GM12878 (cell line): ENCODE measurements around the gene SMARCB1. TPM values are rescaled to one million over a fixed set of nuclear protein-coding genes. Genes with fewer than 3 reads are reported as not detected.
A peak's percentile ranks its signal among the peaks of the same experiment; 100 is the strongest.

Source experiments
- ATAC-seq: fragments of 200-7000 bp; cut with Tn5 transposase; 3 replicates; pipeline ENCODE4 v1.9.1; 2020; ENCODE audit warnings: mild to moderate bottlenecking, moderate library complexity
- BruUV-seq: library from RNA; stranded (reverse); fragments of 400-500 nt; replicated peaks from 2 replicates; lab custom pipeline; 2021; lab: Mats Ljungman, UMichigan
- CTCF ChIA-PET: fragments of 300-600 bp; sonication (Branson Sonifier 250); formaldehyde crosslinking; extraction: SDS; loops from one replicate; lab custom pipeline; 2021; ENCODE audit warnings: inconsistent platforms; lab: Yijun Ruan, JAX
- POLR2A ChIA-PET: fragments of 350-600 bp; formaldehyde crosslinking; extraction: SDS; loops from one replicate; lab custom pipeline; 2021; ENCODE audit warnings: inconsistent platforms; lab: Charles Lee
- RAD21 ChIA-PET: fragments of 300-600 bp; sonication (Branson Sonifier 250); formaldehyde crosslinking; loops from one replicate; lab custom pipeline; 2023; ENCODE audit warnings: antibody characterized with exemption; ENCODE audit not compliant: unreplicated experiment; lab: Charles Lee
- SMC1A ChIA-PET: fragments of 300-600 bp; sonication (Branson Sonifier 250); formaldehyde crosslinking; loops from one replicate; lab custom pipeline; 2023; ENCODE audit not compliant: unreplicated experiment, uncharacterized antibody; lab: Charles Lee
- DNase-seq: peaks from one replicate; pipeline ENCODE4 v3.0.0-alpha.2; 2011; ENCODE audit warnings: low read depth, low spot score
- FAIRE-seq: peaks from 3 replicates; lab custom pipeline; 2011; peaks lifted over from hg19 to GRCh38; lab: Jason Lieb, UNC
- H2AFZ ChIP-seq: 2 replicates; pipeline ENCODE4 v1.6.0; 2011; ENCODE audit warnings: low read depth, low read length, control low read depth; ENCODE audit not compliant: control insufficient read depth
- H3K27ac ChIP-seq: 2 replicates; pipeline ENCODE4 v1.5.1; 2011; ENCODE audit warnings: control low read depth; ENCODE audit not compliant: control insufficient read depth, insufficient read depth
- H3K27me3 ChIP-seq, 2 experiments: replicated peaks in 1 of 2; 2 replicates each; pipeline versions ENCODE4 v1.6.0 to v1.6.1; 2011; ENCODE audit warnings: low read length in 1 of 2; ENCODE audit not compliant: control insufficient read depth in 2 of 2, insufficient read depth in 2 of 2
- H3K36me3 ChIP-seq, 2 experiments: 2 replicates each; pipeline ENCODE4 v1.5.1; 2011; ENCODE audit warnings: low read length in 1 of 2; ENCODE audit not compliant: control insufficient read depth in 2 of 2, insufficient read depth in 2 of 2
- H3K4me1 ChIP-seq: 2 replicates; pipeline ENCODE4 v1.6.1; 2011; ENCODE audit warnings: mild to moderate bottlenecking, low read length, moderate library complexity, mixed read lengths; ENCODE audit not compliant: control insufficient read depth, insufficient read depth
- H3K4me2 ChIP-seq: 2 replicates; pipeline ENCODE4 v1.6.0; 2011; ENCODE audit warnings: control low read depth; ENCODE audit not compliant: control insufficient read depth, insufficient read depth
- H3K4me3 ChIP-seq: fragments of 200-600 bp; sonication (generic); 2 replicates; pipeline ENCODE4 v1.5.1; 2016
- H3K79me2 ChIP-seq: 2 replicates; pipeline ENCODE4 v1.6.0; 2011; ENCODE audit warnings: low read length; ENCODE audit not compliant: control insufficient read depth, insufficient read depth
- H3K9ac ChIP-seq: 2 replicates; pipeline ENCODE4 v1.8.0; 2011; ENCODE audit warnings: low read length, control low read depth, mixed read lengths; ENCODE audit not compliant: control insufficient read depth, insufficient read depth
- H3K9me3 ChIP-seq: replicated peaks from 3 replicates; pipeline ENCODE4 v1.5.1; 2011; ENCODE audit warnings: mild to moderate bottlenecking, low read length; ENCODE audit not compliant: control insufficient read depth, insufficient read depth
- H4K20me1 ChIP-seq: 2 replicates; pipeline ENCODE4 v1.6.0; 2011; ENCODE audit not compliant: control insufficient read depth, insufficient read depth
- BCL3 ChIP-seq: IDR thresholded peaks from 2 replicates; pipeline ENCODE4 v1.6.1; 2011; ENCODE audit warnings: borderline replicate concordance, low read depth, mild to moderate bottlenecking, moderate library complexity, low read length; ENCODE audit not compliant: insufficient read depth, poor library complexity, severe bottlenecking
- CREM ChIP-seq: IDR thresholded peaks from 2 replicates; pipeline ENCODE4 v1.6.1; 2014; ENCODE audit warnings: antibody characterized with exemption, low read depth
- IKZF2 ChIP-seq, 2 experiments: fragments of 450-650 bp; IDR thresholded peaks; 2 replicates each; pipeline ENCODE4 v1.6.1; 2017; ENCODE audit warnings: mild to moderate bottlenecking in 2 of 2, moderate library complexity in 2 of 2
- POLR2A ChIP-seq: IDR thresholded peaks from 2 replicates; pipeline ENCODE4 v1.6.1; 2011; ENCODE audit warnings: low read depth, mild to moderate bottlenecking, low read length
- POLR2AphosphoS2 ChIP-seq: IDR thresholded peaks from 2 replicates; pipeline ENCODE4 v1.6.1; 2011; ENCODE audit warnings: low read depth, mild to moderate bottlenecking, low read length, improper control_type of control experiment, moderate library complexity
- POLR2AphosphoS5 ChIP-seq: IDR thresholded peaks from 2 replicates; pipeline ENCODE4 v1.6.1; 2011; ENCODE audit warnings: mild to moderate bottlenecking, low read length, inconsistent platforms
- SMAD5 ChIP-seq: IDR thresholded peaks from 2 replicates; pipeline ENCODE4 v1.6.1; 2016; ENCODE audit warnings: antibody characterized with exemption, low read depth
- SPI1 ChIP-seq: IDR thresholded peaks from 2 replicates; pipeline ENCODE4 v1.6.1; 2011; ENCODE audit warnings: low read depth, mild to moderate bottlenecking, low read length, moderate library complexity, borderline replicate concordance; ENCODE audit not compliant: insufficient read depth
- STAT3 ChIP-seq: IDR thresholded peaks from 2 replicates; pipeline ENCODE4 v1.6.1; 2011; ENCODE audit warnings: low read depth, low read length, improper control_type of control experiment
- YY1 ChIP-seq: IDR thresholded peaks from 2 replicates; pipeline ENCODE4 v1.6.1; 2011; ENCODE audit warnings: low read depth, mild to moderate bottlenecking, low read length
- WGBS: methylation state at CpG from one replicate; pipeline ENCODE4 v1.1.6; 2016; ENCODE audit warnings: low lambda C conversion rate; ENCODE audit not compliant: insufficient replicate concordance, insufficient coverage; ENCODE audit errors: missing lambda C conversion rate; 5-methylcytosine and 5-hydroxymethylcytosine counted together
- in situ Hi-C: fragments of 300-500 bp; cut with MboI; formaldehyde crosslinking; loops from 9 replicates; pipeline ENCODE4 v1.14.3; 2018; ENCODE audit warnings: mixed read lengths
- intact Hi-C: fragments of 100-400 bp; cut with micrococcal nuclease; formaldehyde crosslinking; loops from one replicate; pipeline ENCODE4 v1.14.2; 2022; ENCODE audit not compliant: unreplicated experiment
- polyA plus RNA-seq, 11 experiments: library from polyadenylated mRNA; depleted of rRNA in 4 of 11; unstranded in 6 of 11; stranded (reverse) in 5 of 11; fragments of >200 nt; fragmentation: Nextera tagmentation in 4 of 11; fragmentation: Illumina TruSeq in 1 of 11; extraction: Ambion mirVana in 4 of 11; extraction: Trizol in 1 of 11; gene quantifications; 1 replicate in 1 of 11; 2 replicates in 10 of 11; pipeline versions ENCODE4 v1.2.1 to v1.2.3, GENCODE V29; 2011 to 2016; ENCODE audit warnings: inconsistent platforms in 2 of 11, missing spikeins in 2 of 11, low read depth in 1 of 11
- total RNA-seq, 4 experiments: library from RNA; depleted of rRNA in 3 of 4; stranded (reverse); fragments of >200 nt in 3 of 4; fragmentation: Illumina TruSeq in 1 of 4; extraction: Trizol in 1 of 4; gene quantifications; 2 replicates each; pipeline versions ENCODE4 v1.2.1 to v1.2.3, GENCODE V29; 2013 to 2021

Gene SMARCB1
- total and polyA plus RNA-seq, 10 of the 15 experiments (the other 5 are each of a cell fraction or from before 2014, with no cell fraction given), result 9.1 to 215 (median 183) TPM

GRCh38 chr22:23837496-23837859, 50.7 kb downstream of the SMARCB1 start:
- peak overlapping the region; percentile 76 for H3K4me3 ChIP-seq
- peaks cover 7 to 32% of the 10 kb centered on the region in 2 experiments for H3K36me3 ChIP-seq
- H2AFZ ChIP-seq, result no peak overlapping the region
- H3K9ac ChIP-seq, result peak overlapping the region; percentile 77; the same call in 1 of the 2 replicates
- BruUV-seq, result no TSS peak
- no peaks in the 10 kb centered on the region; the same call in 1 of the 2 replicates for H3K79me2 ChIP-seq
- H3K27ac ChIP-seq, result peak overlapping the region; percentile 56; the same call in 1 of the 2 replicates
- no peaks in the 10 kb centered on the region for H4K20me1 ChIP-seq
- in situ Hi-C loops (no loop called here), intact Hi-C loops (no loop called here)
- H3K27me3 ChIP-seq, result no peaks in the 10 kb centered on the region
- ChIA-PET CTCF (interaction anchor here (1.7 to 3.7 kb wide), 2 partner anchors 12 to 66 kb away, joined by 6 to 12 read pairs; partner anchors contain the start of gene MMP11), RAD21 (no interaction called here), SMC1A (interaction anchor here (1.9 kb wide), 1 partner anchor 9 kb away, joined by 5 read pairs; no protein-coding TSS in a partner anchor)
- H3K4me2 ChIP-seq, result peak overlapping the region; percentile 94
- no peaks in the 10 kb centered on the region for H3K9me3 ChIP-seq
- DNase-seq (no peak), ATAC-seq (no peak), FAIRE-seq (no peak)
- WGBS, result 89% methylated on average over 12 of the region's 12 CpGs
- H3K4me1 ChIP-seq, result peaks cover 17% of the 10 kb centered on the region
- 0 out of 2 replicates have a peak, but pooled peaks have one; percentile 4 for TF ChIP-seq SMAD5
- TF ChIP-seq POLR2A, result peak; percentile 23
- no peak for TF ChIP-seq IKZF2 (IDR thresholded peaks at IDR 0.05)
- TF ChIP-seq, all 136 proteins: peak for 2
- POLR2A ChIA-PET, result interaction anchor here (0.6 to 1.2 kb wide), 2 partner anchors 15 to 37 kb away, joined by 3 to 4 read pairs; no protein-coding TSS in a partner anchor

GRCh38 chr22:23837911-23838680, 51.3 kb downstream of the SMARCB1 start:
- peak overlapping the region; percentile 76 for H3K4me3 ChIP-seq
- H3K79me2 ChIP-seq, result no peaks in the 10 kb centered on the region; the same call in 1 of the 2 replicates
- peak overlapping the region; percentile 56 for H3K27ac ChIP-seq
- H3K36me3 ChIP-seq, result peaks cover 6 to 29% of the 10 kb centered on the region in 2 experiments
- peak overlapping the region; percentile 94 for H3K4me2 ChIP-seq
- in situ Hi-C loops (no loop called here), intact Hi-C loops (loop anchor here (2.0 kb wide), 1 partner anchor 37 kb away; no protein-coding TSS in a partner anchor)
- H3K9ac ChIP-seq, result peak overlapping the region; percentile 77
- RAD21 ChIA-PET, result interaction anchor here (1.1 kb wide), 1 partner anchor 20 kb away, joined by 4 read pairs; the partner anchor contains the start of gene SLC2A11
- CTCF ChIA-PET, result interaction anchor here (0.8 to 3.7 kb wide), 4 partner anchors 10 to 69 kb away, joined by 3 to 12 read pairs (median 4); partner anchors contain the start of gene MMP11
- no peaks in the 10 kb centered on the region for H3K27me3 ChIP-seq
- no peak for FAIRE-seq
- SMC1A ChIA-PET, result interaction anchor here (0.8 kb wide), 1 partner anchor 20 kb away, joined by 5 read pairs; the partner anchor contains the start of gene SLC2A11
- 7% methylated on average over 40 of the region's 41 CpGs for WGBS
- DNase-seq, result no peak
- no peaks in the 10 kb centered on the region for H3K9me3 ChIP-seq
- peak overlapping the region; percentile 15; the same call in 1 of the 2 replicates for H2AFZ ChIP-seq
- peak; percentile 21 for ATAC-seq
- peaks cover 17% of the 10 kb centered on the region for H3K4me1 ChIP-seq
- no peaks in the 10 kb centered on the region for H4K20me1 ChIP-seq
- POLR2A ChIA-PET, result interaction anchor here (0.6 to 1.2 kb wide), 2 partner anchors 16 to 38 kb away, joined by 3 to 4 read pairs; no protein-coding TSS in a partner anchor
- no peak for TF ChIP-seq YY1
- no peak for TF ChIP-seq CREM
- TF ChIP-seq POLR2AphosphoS2, result 0 out of 2 replicates have a peak, but pooled peaks have one; percentile 20
- no peak for TF ChIP-seq STAT3
- 0 out of 2 replicates have a peak, but pooled peaks have one; percentile 33 for TF ChIP-seq POLR2AphosphoS5
- peak; percentile 8; the same call in 1 of the 2 replicates for TF ChIP-seq SPI1
- TF ChIP-seq BCL3, result no peak
- TF ChIP-seq POLR2A, result peak; percentile 5; the same call in 1 of the 2 replicates
- BruUV-seq, result TSS peak; percentile 69
